HepG2 (cell line): ENCODE data around the gene PLCB1. TPM values are rescaled to one million over a fixed set of nuclear protein-coding genes. Genes with fewer than 3 reads are reported as not detected.

ENCODE experiments used
- ATAC-seq: fragments of 200-7000 bp; cut with Tn5 transposase; 3 replicates; pipeline ENCODE4 v1.9.1; 2020; ENCODE audit warnings: mild to moderate bottlenecking, moderate library complexity
- BruUV-seq: library from RNA; stranded (reverse); fragments of 400-500 nt; replicated peaks from 2 replicates; lab custom pipeline; 2021; lab: Mats Ljungman, UMichigan
- CTCF ChIA-PET: fragments of 300-600 bp; formaldehyde crosslinking; extraction: SDS; loops from one replicate; lab custom pipeline; 2021; ENCODE audit warnings: low total read pairs, inconsistent platforms, low intra/inter-chr PET ratio; lab: Yijun Ruan, JAX
- POLR2A ChIA-PET: fragments of 350-600 bp; sonication (Branson Sonifier 250); formaldehyde crosslinking; loops from one replicate; lab custom pipeline; 2020; ENCODE audit warnings: antibody characterized with exemption, inconsistent platforms; lab: Yijun Ruan, JAX
- DNase-seq: peaks from one replicate; pipeline ENCODE4 v3.0.0-alpha.2; 2015; ENCODE audit warnings: low spot score
- FAIRE-seq: peaks from 3 replicates; lab custom pipeline; 2011; peaks lifted over from hg19 to GRCh38; lab: Jason Lieb, UNC
- H2AFZ ChIP-seq: one replicate; pipeline ENCODE4 v1.6.1; 2011; ENCODE audit warnings: low read length, inconsistent platforms
- H3K27ac ChIP-seq: fragments of 300-600 bp; 3 replicates; pipeline ENCODE4 v1.8.0; 2011; ENCODE audit warnings: mixed run types, mild to moderate bottlenecking, mixed read lengths, low read length, inconsistent platforms; ENCODE audit not compliant: insufficient read depth; ENCODE audit errors: extremely low read length
- H3K27me3 ChIP-seq, 2 experiments: fragments of 200-600 bp in 1 of 2; 2 replicates in 1 of 2; 3 replicates in 1 of 2; pipeline versions ENCODE4 v1.6.0 to v1.8.0; 2011; ENCODE audit warnings: low read length in 2 of 2, mild to moderate bottlenecking in 2 of 2, moderate library complexity in 2 of 2, inconsistent platforms in 1 of 2; ENCODE audit not compliant: insufficient read depth in 2 of 2, control insufficient read depth in 1 of 2
- H3K36me3 ChIP-seq, 2 experiments: fragments of 200-600 bp in 1 of 2; replicated peaks in 1 of 2; 2 replicates in 1 of 2; 3 replicates in 1 of 2; pipeline versions ENCODE4 v1.5.1 to v1.8.0; 2011; ENCODE audit warnings: low read length in 2 of 2, inconsistent platforms in 1 of 2; ENCODE audit not compliant: insufficient read depth in 2 of 2, control insufficient read depth in 1 of 2
- H3K4me1 ChIP-seq: 2 replicates; pipeline ENCODE4 v1.5.1; 2012; ENCODE audit warnings: low read length, inconsistent platforms; ENCODE audit not compliant: insufficient read depth
- H3K4me2 ChIP-seq: 2 replicates; pipeline ENCODE4 v1.6.0; 2011; ENCODE audit warnings: low read depth, low read length, inconsistent platforms
- H3K4me3 ChIP-seq, 3 experiments: fragments of 200-600 bp in 1 of 3; sonication (generic), shearing (Covaris generic) in 1 of 3; replicated peaks in 1 of 3; 2 replicates each; pipeline ENCODE4 v1.5.1; 2011 to 2016; ENCODE audit warnings: low read length in 3 of 3, inconsistent platforms in 2 of 3, low read depth in 2 of 3, mild to moderate bottlenecking in 2 of 3, control low read depth in 1 of 3, mixed read lengths in 1 of 3; ENCODE audit not compliant: insufficient read depth in 1 of 3
- H3K79me2 ChIP-seq: one replicate; pipeline ENCODE4 v1.6.1; 2011; ENCODE audit warnings: low read length, inconsistent platforms; ENCODE audit not compliant: insufficient read depth
- H3K9ac ChIP-seq: 2 replicates; pipeline ENCODE4 v1.6.0; 2011; ENCODE audit warnings: mild to moderate bottlenecking, low read depth, low read length, inconsistent platforms; ENCODE audit not compliant: insufficient read depth
- H3K9me3 ChIP-seq: 2 replicates; pipeline ENCODE4 v1.5.1; 2012; ENCODE audit warnings: mild to moderate bottlenecking, low read length
- H4K20me1 ChIP-seq: 2 replicates; pipeline ENCODE4 v1.6.0; 2011; ENCODE audit warnings: inconsistent platforms, mild to moderate bottlenecking, low read length, moderate library complexity; ENCODE audit not compliant: insufficient read depth
- JUND ChIP-seq: sonication (generic); formaldehyde crosslinking; IDR thresholded peaks from 2 replicates; pipeline ENCODE4 v1.8.0; 2022; ENCODE audit warnings: mild to moderate bottlenecking, missing genetic modification reagents
- MATR3 ChIP-seq: sonication (generic); formaldehyde crosslinking; IDR thresholded peaks from 2 replicates; pipeline ENCODE4 v1.4.0; 2020; ENCODE audit warnings: missing genetic modification reagents
- MLLT10 ChIP-seq: sonication (generic); formaldehyde crosslinking; IDR thresholded peaks from 2 replicates; pipeline ENCODE4 v1.4.0; 2020; ENCODE audit warnings: missing genetic modification reagents
- PAWR ChIP-seq: sonication (generic); formaldehyde crosslinking; IDR thresholded peaks from 2 replicates; pipeline ENCODE4 v1.4.0; 2020; ENCODE audit warnings: missing genetic modification reagents, mild to moderate bottlenecking, borderline replicate concordance
- REST ChIP-seq, 2 experiments: IDR thresholded peaks; 2 replicates each; pipeline ENCODE4 v1.6.1; 2011 to 2012; ENCODE audit warnings: low read length in 2 of 2, borderline replicate concordance in 1 of 2, low read depth in 1 of 2, mild to moderate bottlenecking in 1 of 2, moderate library complexity in 1 of 2
- YEATS2 ChIP-seq: sonication (generic); formaldehyde crosslinking; IDR thresholded peaks from 2 replicates; pipeline ENCODE4 v1.4.0; 2020; ENCODE audit warnings: missing genetic modification reagents, borderline replicate concordance
- ZKSCAN1 ChIP-seq: fragments of 150-350 bp; IDR thresholded peaks from 2 replicates; pipeline ENCODE4 v1.6.1; 2014; ENCODE audit warnings: low read length
- ZNF251 ChIP-seq: sonication (generic); formaldehyde crosslinking; IDR thresholded peaks from 2 replicates; pipeline ENCODE4 v1.9.0; 2021; ENCODE audit warnings: mild to moderate bottlenecking, missing genetic modification reagents
- ZNF333 ChIP-seq: sonication (generic); formaldehyde crosslinking; IDR thresholded peaks from 2 replicates; pipeline ENCODE4 v1.4.0; 2020; ENCODE audit warnings: mild to moderate bottlenecking, missing genetic modification reagents, borderline replicate concordance
- WGBS: methylation state at CpG from one replicate; pipeline ENCODE4 v1.1.6; 2017; ENCODE audit warnings: low lambda C conversion rate; 5-methylcytosine and 5-hydroxymethylcytosine counted together
- in situ Hi-C: cut with HindIII; loops from 2 replicates; pipeline ENCODE4 v1.10.0; 2017; ENCODE audit warnings: low pct_unique_long_range_greater_than_20kb; ENCODE audit not compliant: extremely low pct_ligation_motif_present
- intact Hi-C: fragments of 100-400 bp; cut with micrococcal nuclease; formaldehyde crosslinking; loops from one replicate; pipeline ENCODE4 v1.10.0; 2022; ENCODE audit not compliant: unreplicated experiment
- polyA plus RNA-seq, 8 experiments: library from polyadenylated mRNA; depleted of rRNA in 3 of 8; stranded (reverse) in 7 of 8; unstranded in 1 of 8; fragments of >200 nt; fragmentation: Illumina TruSeq in 4 of 8; extraction: Trizol in 4 of 8; gene quantifications; 2 replicates each; pipeline versions ENCODE4 v1.2.1 to v1.2.3, GENCODE V29; 2011 to 2016; ENCODE audit warnings: low read depth in 4 of 8, missing spikeins in 1 of 8, mixed read lengths in 1 of 8; ENCODE audit not compliant: insufficient read depth in 1 of 8
- total RNA-seq, 5 experiments: library from RNA; depleted of rRNA; stranded (reverse); fragments of >200 nt; fragmentation: Illumina TruSeq; extraction: Trizol; gene quantifications; 2 replicates each; pipeline ENCODE4 v1.2.3, GENCODE V29; 2016; ENCODE audit warnings: low read depth in 1 of 5
- TF ChIP-seq, protein P1 (sequence below): sonication (generic); formaldehyde crosslinking; IDR thresholded peaks from 2 replicates; pipeline ENCODE4 v1.4.0; 2020; ENCODE audit warnings: mild to moderate bottlenecking, missing genetic modification reagents
- TF ChIP-seq, protein P2 (sequence below): IDR thresholded peaks from 2 replicates; pipeline ENCODE4 v1.6.1; 2016; ENCODE audit warnings: low read depth, control low read depth

Gene PLCB1
- total and polyA plus RNA-seq, 2 of the 13 experiments (the other 11 are each of a cell fraction or from before 2014, with no cell fraction given): 42.4 to 55.9 TPM

DNA sequence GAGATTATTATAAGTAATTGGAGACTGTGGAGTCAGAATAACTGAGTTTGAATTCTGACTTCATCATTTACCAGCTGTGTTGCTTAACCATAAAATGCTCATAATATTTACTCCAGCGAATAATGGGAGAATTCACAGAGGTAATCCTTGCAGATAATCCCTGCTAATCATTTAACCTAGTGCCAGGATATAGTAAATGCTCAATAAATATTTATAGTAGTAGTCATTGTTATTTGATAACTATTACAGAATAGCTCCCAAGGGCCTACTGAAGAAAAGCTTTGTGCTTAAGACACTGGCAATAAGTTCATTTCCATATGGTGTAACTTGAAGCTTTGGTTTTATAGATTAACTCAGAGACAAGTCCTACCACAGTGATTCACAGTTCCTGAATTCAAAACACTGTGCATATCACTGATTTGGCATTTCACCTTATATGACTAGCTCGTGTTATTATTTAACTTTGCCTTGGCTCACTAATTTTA lies 728.0 kb downstream of the PLCB1 start:
- H3K79me2 ChIP-seq: no peaks in the 10 kb centered on the region
- no peak overlapping the region for H3K4me3 ChIP-seq
- H3K27me3 ChIP-seq: no peaks in the 10 kb centered on the region
- in situ Hi-C loops: no loop called here
- ChIA-PET CTCF (no interaction called here), POLR2A (no interaction called here)
- H3K9ac ChIP-seq: no peak overlapping the region
- H3K4me2 ChIP-seq: no peak overlapping the region
- no peaks in the 10 kb centered on the region for H3K36me3 ChIP-seq
- ATAC-seq: no peak
- intact Hi-C loops: no loop called here
- peaks cover 19% of the 10 kb centered on the region for H3K4me1 ChIP-seq
- 93% methylated on average over 2 of the region's 2 CpGs for WGBS
- no peak for DNase-seq
- no peak overlapping the region for H3K27ac ChIP-seq
- FAIRE-seq: no peak
- no peak overlapping the region for H2AFZ ChIP-seq
- 0 out of 2 replicates have a peak, but pooled peaks cover 5% of the 10 kb centered on the region for H3K9me3 ChIP-seq
- H4K20me1 ChIP-seq: no peaks in the 10 kb centered on the region
- BruUV-seq: no TSS peak
- TF ChIP-seq YEATS2 (CRISPR knock-in tag) (no peak), MLLT10 (CRISPR knock-in tag) (no peak), PAWR (CRISPR knock-in tag) (no peak), JUND (CRISPR knock-in tag) (no peak), ZKSCAN1 (no peak), MATR3 (CRISPR knock-in tag) (no peak), ZNF333 (CRISPR knock-in tag) (no peak), ZNF251 (no peak), REST (IDR thresholded peaks at IDR 0.05; ENCODE audit: borderline replicate concordance in 1 of 2, low read depth in 1 of 2, low read length in 2 of 2) (no peak)
- TF ChIP-seq, protein P1, sequence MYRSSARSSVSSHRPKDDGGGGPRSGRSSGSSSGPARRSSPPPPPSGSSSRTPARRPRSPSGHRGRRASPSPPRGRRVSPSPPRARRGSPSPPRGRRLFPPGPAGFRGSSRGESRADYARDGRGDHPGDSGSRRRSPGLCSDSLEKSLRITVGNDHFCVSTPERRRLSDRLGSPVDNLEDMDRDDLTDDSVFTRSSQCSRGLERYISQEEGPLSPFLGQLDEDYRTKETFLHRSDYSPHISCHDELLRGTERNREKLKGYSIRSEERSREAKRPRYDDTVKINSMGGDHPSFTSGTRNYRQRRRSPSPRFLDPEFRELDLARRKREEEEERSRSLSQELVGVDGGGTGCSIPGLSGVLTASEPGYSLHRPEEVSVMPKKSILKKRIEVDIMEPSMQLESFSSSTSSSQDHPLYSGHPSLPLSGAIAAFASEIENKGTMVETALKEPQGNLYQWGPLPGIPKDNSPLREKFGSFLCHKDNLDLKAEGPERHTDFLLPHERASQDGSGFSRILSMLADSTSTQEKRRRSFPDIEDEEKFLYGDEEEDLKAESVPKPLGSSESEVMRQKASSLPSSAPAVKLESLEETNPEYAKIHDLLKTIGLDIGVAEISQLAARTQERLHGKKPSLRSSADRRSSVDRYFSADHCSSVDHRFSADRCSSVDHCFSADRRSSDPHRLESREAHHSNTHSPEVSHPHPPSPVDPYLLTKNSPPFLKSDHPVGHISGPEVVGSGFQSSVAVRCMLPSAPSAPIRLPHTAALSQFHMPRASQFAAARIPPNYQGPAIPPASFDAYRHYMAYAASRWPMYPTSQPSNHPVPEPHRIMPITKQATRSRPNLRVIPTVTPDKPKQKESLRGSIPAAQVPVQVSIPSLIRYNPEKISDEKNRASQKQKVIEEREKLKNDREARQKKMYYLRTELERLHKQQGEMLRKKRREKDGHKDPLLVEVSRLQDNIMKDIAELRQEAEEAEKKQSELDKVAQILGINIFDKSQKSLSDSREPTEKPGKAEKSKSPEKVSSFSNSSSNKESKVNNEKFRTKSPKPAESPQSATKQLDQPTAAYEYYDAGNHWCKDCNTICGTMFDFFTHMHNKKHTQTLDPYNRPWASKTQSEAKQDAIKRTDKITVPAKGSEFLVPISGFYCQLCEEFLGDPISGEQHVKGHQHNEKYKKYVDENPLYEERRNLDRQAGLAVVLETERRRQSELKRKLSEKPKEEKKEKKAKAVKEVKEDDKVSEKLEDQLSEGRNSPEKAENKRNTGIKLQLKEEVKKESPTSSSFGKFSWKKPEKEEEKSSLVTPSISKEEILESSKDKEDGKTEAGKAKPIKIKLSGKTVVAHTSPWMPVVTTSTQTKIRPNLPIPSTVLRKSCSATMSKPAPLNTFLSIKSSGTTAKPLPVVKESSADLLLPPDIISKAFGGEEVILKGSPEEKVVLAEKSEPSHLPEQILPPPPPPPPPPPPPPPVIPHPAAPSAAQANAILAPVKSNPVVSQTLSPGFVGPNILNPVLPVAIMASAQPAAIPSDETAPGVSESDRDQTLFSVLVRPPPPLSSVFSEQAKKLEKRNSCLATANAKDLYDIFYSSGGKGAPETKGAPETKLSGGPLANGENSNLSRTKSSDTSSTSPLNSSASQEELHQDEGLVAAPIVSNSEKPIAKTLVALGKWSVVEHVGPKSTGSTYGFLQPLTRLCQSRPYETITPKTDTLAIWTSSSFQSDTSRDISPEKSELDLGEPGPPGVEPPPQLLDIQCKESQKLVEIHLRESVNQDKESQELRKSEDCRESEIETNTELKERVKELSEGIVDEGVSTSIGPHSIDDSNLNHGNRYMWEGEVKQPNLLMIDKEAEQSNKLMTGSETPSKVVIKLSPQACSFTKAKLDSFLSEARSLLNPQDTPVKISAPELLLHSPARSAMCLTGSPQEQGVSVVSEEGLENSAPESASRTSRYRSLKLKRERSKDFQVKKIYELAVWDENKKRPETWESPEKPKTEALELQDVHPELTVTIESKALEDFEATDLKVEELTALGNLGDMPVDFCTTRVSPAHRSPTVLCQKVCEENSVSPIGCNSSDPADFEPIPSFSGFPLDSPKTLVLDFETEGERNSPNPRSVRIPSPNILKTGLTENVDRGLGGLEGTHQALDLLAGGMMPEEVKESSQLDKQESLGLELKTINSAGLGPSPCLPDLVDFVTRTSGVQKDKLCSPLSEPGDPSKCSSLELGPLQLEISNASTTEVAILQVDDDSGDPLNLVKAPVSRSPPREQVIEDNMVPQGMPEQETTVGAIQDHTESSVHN (CRISPR knock-in tag): no peak
- TF ChIP-seq, protein P2, sequence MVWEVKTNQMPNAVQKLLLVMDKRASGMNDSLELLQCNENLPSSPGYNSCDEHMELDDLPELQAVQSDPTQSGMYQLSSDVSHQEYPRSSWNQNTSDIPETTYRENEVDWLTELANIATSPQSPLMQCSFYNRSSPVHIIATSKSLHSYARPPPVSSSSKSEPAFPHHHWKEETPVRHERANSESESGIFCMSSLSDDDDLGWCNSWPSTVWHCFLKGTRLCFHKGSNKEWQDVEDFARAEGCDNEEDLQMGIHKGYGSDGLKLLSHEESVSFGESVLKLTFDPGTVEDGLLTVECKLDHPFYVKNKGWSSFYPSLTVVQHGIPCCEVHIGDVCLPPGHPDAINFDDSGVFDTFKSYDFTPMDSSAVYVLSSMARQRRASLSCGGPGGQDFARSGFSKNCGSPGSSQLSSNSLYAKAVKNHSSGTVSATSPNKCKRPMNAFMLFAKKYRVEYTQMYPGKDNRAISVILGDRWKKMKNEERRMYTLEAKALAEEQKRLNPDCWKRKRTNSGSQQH (CRISPR knock-in tag): no peak
